ENCODE data around the gene NME1.
A peak's percentile ranks its signal among the peaks of the same experiment; 100 is the strongest.
"Not testable (repeated sequence)": the region's sequence is repeated elsewhere in the genome, so short reads cannot be mapped to it uniquely, and the experiment has no call there.

NME1 gene

GRCh38 chr17:51144266-51145022, 8.9 kb upstream of the NME1 start:
- no peak for DNase-seq (ENCODE audit: low spot score)

GRCh38 chr17:51147650-51148049, 5.7 kb upstream of the NME1 start:
- DNase-seq (ENCODE audit: low spot score), result no peak

- DNase-seq (ENCODE audit: low spot score), result no peak
Measured at GRCh38 chr17:51149163-51149562, 4.2 kb upstream of the NME1 start.

GRCh38 chr17:51150932-51151331, 2.4 kb upstream of the NME1 start:
- DNase-seq (ENCODE audit: low spot score), result no peak

- no peak for DNase-seq (ENCODE audit: low spot score)
Measured at GRCh38 chr17:51152766-51153209, 571 bp upstream of the NME1 start.

GRCh38 chr17:51154176-51154575, 817 bp downstream of the NME1 start:
- no peak for DNase-seq (ENCODE audit: low spot score)

- DNase-seq (ENCODE audit: low spot score), result no peak
Measured at GRCh38 chr17:51155416-51155815, 2.1 kb downstream of the NME1 start.

GRCh38 chr17:51159604-51160003, 6.2 kb downstream of the NME1 start:
- no peak for DNase-seq (ENCODE audit: low spot score)

GRCh38 chr17:51161541-51161940, 8.2 kb downstream of the NME1 start:
- no peak for DNase-seq (ENCODE audit: low spot score)

- DNase-seq (ENCODE audit: low spot score), result no peak
Measured at GRCh38 chr17:51164911-51165679, 11.7 kb downstream of the NME1 start.

GRCh38 chr17:51165680-51166197, 12.4 kb downstream of the NME1 start:
- no peak for DNase-seq (ENCODE audit: low spot score)

- peak; percentile 53 for DNase-seq (ENCODE audit: low spot score)
Measured at GRCh38 chr17:51166198-51166986, 13.0 kb downstream of the NME1 start, which contains the start of gene NME2. TSS of gene NME2 (plus strand) at chr17:51166411. CDS start at chr17:51166831, 420 bp downstream.

GRCh38 chr17:51166987-51167931, 13.9 kb downstream of the NME1 start:
- peak; percentile 53 for DNase-seq (ENCODE audit: low spot score)

- no peak for DNase-seq (ENCODE audit: low spot score)
Measured at GRCh38 chr17:51169340-51169739, 16.0 kb downstream of the NME1 start.

GRCh38 chr17:51170736-51171135, 17.4 kb downstream of the NME1 start:
- DNase-seq (ENCODE audit: low spot score), result no peak

GRCh38 chr17:51172030-51172429, 18.7 kb downstream of the NME1 start:
- DNase-seq (ENCODE audit: low spot score), result not testable (repeated sequence)

GRCh38 chr17:51180486-51180885, 27.1 kb downstream of the NME1 start:
- no peak for DNase-seq (ENCODE audit: low spot score)

- DNase-seq (ENCODE audit: low spot score), result no peak
Measured at GRCh38 chr17:51184124-51184523, 30.8 kb downstream of the NME1 start.

- no peak for DNase-seq (ENCODE audit: low spot score)
Measured at GRCh38 chr17:51185763-51186332, 32.5 kb downstream of the NME1 start.

GRCh38 chr17:51188271-51188833, 35.0 kb downstream of the NME1 start:
- DNase-seq (ENCODE audit: low spot score), result no peak

Measured in CD4-positive, alpha-beta T cell treated with Interleukin-6 at 100 ng/mL for 8 hours (primary cell).